RWPE2 (cell line): Measurements from ENCODE around the gene LRRC7.

ENCODE experiments used
- ATAC-seq: fragments of 200-7000 bp; cut with Tn5 transposase; 3 replicates; pipeline ENCODE4 v1.9.1; 2021; ENCODE audit warnings: low read depth
- DNase-seq: peaks from one replicate; pipeline ENCODE4 v3.0.0-alpha.2; 2020; ENCODE audit warnings: low spot score
- H3K27ac ChIP-seq: fragments of 450-650 bp; 2 replicates; pipeline ENCODE4 v1.5.1; 2017; ENCODE audit warnings: mild to moderate bottlenecking; ENCODE audit not compliant: poor library complexity, severe bottlenecking
- H3K27me3 ChIP-seq: fragments of 250-450 bp; sonication (Bioruptor Pico); 2 replicates; pipeline ENCODE4 v1.5.1; 2021; ENCODE audit warnings: mild to moderate bottlenecking, moderate library complexity; ENCODE audit not compliant: insufficient read depth, poor library complexity, severe bottlenecking
- H3K36me3 ChIP-seq: fragments of 250-450 bp; sonication (Bioruptor Pico); 2 replicates; pipeline ENCODE4 v1.5.1; 2020; ENCODE audit warnings: low read depth, mild to moderate bottlenecking, moderate library complexity
- H3K4me1 ChIP-seq: fragments of 250-450 bp; sonication (Bioruptor Pico); 2 replicates; pipeline ENCODE4 v1.5.1; 2021; ENCODE audit warnings: mild to moderate bottlenecking, moderate library complexity; ENCODE audit not compliant: insufficient read depth, poor library complexity, severe bottlenecking
- H3K4me3 ChIP-seq: fragments of 250-450 bp; sonication (Bioruptor Pico); 2 replicates; pipeline ENCODE4 v1.5.1; 2021; ENCODE audit warnings: mild to moderate bottlenecking, moderate library complexity; ENCODE audit not compliant: severe bottlenecking
- H3K9me3 ChIP-seq: fragments of 250-450 bp; sonication (Bioruptor Pico); 2 replicates; pipeline ENCODE4 v1.5.1; 2021; ENCODE audit warnings: mild to moderate bottlenecking, moderate library complexity; ENCODE audit not compliant: severe bottlenecking
- TF ChIP-seq, protein P1 (sequence below): fragments of 450-650 bp; IDR thresholded peaks from one replicate; pipeline ENCODE4 v1.5.1; 2017; ENCODE audit warnings: mild to moderate bottlenecking, moderate library complexity; ENCODE audit not compliant: poor library complexity, severe bottlenecking

The LRRC7 gene

DNA sequence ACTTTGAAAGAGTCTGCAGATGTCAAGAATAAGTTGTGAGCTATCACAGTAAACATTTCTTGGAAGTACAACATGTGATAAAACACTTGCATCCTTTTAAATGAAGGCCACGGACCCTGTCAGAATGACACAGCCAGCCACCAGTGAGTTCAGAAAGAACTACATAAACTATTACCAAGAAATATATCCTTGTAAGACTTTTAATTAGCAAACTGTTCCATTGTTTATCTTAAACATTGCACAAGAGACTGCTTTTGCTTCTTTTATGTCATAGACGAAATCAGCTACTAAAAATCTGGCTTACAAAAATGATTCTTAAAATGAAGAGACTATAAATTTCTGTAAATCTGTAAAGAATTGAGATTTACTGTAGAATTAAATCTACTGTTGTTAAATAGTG lies 17.9 kb downstream of the LRRC7 start:
- ATAC-seq (no peak), DNase-seq (no peak)
- Histone ChIP-seq H3K27ac (no peak overlapping the region), H3K4me3 (no peak overlapping the region), H3K36me3 (no peaks in the 10 kb centered on the region), H3K4me1 (no peaks in the 10 kb centered on the region), H3K9me3 (no peaks in the 10 kb centered on the region), H3K27me3 (no peaks in the 10 kb centered on the region)
- TF ChIP-seq, protein P1, sequence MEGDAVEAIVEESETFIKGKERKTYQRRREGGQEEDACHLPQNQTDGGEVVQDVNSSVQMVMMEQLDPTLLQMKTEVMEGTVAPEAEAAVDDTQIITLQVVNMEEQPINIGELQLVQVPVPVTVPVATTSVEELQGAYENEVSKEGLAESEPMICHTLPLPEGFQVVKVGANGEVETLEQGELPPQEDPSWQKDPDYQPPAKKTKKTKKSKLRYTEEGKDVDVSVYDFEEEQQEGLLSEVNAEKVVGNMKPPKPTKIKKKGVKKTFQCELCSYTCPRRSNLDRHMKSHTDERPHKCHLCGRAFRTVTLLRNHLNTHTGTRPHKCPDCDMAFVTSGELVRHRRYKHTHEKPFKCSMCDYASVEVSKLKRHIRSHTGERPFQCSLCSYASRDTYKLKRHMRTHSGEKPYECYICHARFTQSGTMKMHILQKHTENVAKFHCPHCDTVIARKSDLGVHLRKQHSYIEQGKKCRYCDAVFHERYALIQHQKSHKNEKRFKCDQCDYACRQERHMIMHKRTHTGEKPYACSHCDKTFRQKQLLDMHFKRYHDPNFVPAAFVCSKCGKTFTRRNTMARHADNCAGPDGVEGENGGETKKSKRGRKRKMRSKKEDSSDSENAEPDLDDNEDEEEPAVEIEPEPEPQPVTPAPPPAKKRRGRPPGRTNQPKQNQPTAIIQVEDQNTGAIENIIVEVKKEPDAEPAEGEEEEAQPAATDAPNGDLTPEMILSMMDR: no peak

DNA sequence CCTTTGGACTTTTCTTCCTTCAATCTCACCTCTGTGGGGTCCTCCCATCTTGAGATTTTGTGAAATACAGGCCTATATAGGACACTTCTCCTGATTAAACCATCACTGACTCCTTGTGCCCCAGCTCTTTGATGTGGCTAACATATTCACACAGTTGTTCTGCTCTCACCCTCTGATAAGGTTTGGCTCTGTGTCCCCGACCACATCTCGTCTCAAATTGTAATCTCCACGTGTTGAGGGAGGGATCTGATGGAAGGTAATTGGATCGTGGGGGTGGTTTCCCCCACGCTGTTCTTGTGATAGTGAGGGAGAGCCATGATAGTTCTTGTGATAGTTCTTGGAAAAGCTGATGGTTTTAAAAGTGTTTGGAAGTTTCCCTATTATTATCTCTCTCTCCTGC lies 19.7 kb downstream of the LRRC7 start:
- no peak overlapping the region for H3K27ac ChIP-seq
- H3K9me3 ChIP-seq: no peaks in the 10 kb centered on the region
- H3K27me3 ChIP-seq: no peaks in the 10 kb centered on the region
- H3K4me1 ChIP-seq: no peaks in the 10 kb centered on the region
- ATAC-seq (no peak), DNase-seq (no peak)
- TF ChIP-seq, protein P1: no peak
- H3K36me3 ChIP-seq: no peaks in the 10 kb centered on the region
- H3K4me3 ChIP-seq: no peak overlapping the region

DNA sequence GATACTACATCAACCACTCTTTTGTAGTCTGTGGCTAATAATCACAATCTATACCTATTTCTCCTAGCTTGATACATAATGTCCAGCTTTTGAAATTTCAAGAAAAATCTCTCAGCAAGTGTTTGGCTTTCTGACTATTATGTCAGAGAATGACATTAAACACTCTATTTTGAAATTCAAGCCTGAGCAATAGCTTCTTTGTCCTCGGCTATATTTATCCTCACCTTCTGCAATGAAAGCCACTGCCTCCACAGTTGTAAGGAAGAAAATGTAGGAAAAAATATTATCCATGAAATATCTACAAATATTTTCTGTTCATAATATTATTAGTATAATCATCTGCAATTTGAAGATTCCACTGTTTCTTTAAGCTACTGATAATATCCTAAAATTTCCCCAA lies 22.1 kb downstream of the LRRC7 start:
- Histone ChIP-seq H3K27ac (no peak overlapping the region), H3K36me3 (no peaks in the 10 kb centered on the region), H3K27me3 (peaks cover 5% of the 10 kb centered on the region), H3K9me3 (no peaks in the 10 kb centered on the region), H3K4me1 (no peaks in the 10 kb centered on the region), H3K4me3 (no peak overlapping the region)
- DNase-seq (no peak), ATAC-seq (no peak)
- TF ChIP-seq, protein P1: no peak

DNA sequence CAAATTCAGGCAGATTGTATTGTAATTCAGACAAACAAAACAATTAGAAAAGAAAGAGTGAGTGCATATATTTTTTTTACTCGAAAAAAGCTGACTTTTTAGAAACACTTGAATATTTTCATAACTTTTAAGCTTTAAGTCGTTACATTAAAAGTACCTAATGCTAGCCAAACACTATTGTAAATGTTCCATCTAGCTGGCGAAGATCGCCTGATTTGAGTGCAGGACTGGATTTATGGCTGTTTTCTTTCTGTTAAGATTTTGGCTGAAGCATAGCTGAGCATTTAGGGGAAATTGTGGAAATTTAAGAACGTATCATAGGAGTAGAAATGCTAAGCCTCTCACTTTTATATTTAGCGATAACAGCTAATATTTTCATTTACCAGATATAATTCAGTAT lies 24.6 kb downstream of the LRRC7 start:
- Histone ChIP-seq H3K27ac (no peak overlapping the region), H3K4me3 (no peak overlapping the region), H3K27me3 (peaks cover 5% of the 10 kb centered on the region), H3K36me3 (no peaks in the 10 kb centered on the region), H3K4me1 (no peaks in the 10 kb centered on the region), H3K9me3 (no peaks in the 10 kb centered on the region)
- TF ChIP-seq, protein P1: no peak
- no peak for ATAC-seq
- DNase-seq: no peak

DNA sequence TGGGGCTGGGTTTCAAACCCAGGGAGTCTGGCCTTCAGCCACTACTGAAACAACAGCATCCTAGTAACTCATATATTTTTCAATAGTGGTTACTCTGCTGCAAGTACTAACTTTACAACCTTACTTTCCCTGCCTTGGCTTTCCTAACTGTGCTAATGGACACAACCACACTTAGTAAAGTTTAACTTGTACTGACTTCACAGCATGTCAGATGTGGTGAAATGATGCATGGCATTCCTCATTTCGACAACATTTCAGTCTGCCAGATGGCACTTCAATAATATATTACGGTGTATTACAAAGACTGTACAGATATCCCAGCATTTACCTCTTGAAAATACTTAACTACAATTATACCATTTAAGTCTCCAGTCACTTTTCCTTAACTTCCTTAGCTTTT lies 27.8 kb downstream of the LRRC7 start:
- Histone ChIP-seq H3K36me3 (no peaks in the 10 kb centered on the region), H3K9me3 (no peaks in the 10 kb centered on the region), H3K4me1 (no peaks in the 10 kb centered on the region), H3K4me3 (no peak overlapping the region), H3K27me3 (peaks cover 5% of the 10 kb centered on the region), H3K27ac (no peak overlapping the region)
- DNase-seq (no peak), ATAC-seq (no peak)
- TF ChIP-seq, protein P1: no peak
